HepG2 (cell line): ENCODE data around the gene ALDOA. TPM values are rescaled to one million over a fixed set of nuclear protein-coding genes. Genes with fewer than 3 reads are reported as not detected.

ENCODE experiments used
- FOXC1 ChIP-seq: sonication (generic); formaldehyde crosslinking; IDR thresholded peaks from 2 replicates; pipeline ENCODE4 v1.8.0; 2022; ENCODE audit warnings: mild to moderate bottlenecking, missing genetic modification reagents, borderline replicate concordance
- KMT2A ChIP-seq: sonication (generic); formaldehyde crosslinking; IDR thresholded peaks from 2 replicates; pipeline ENCODE4 v1.4.0; 2020; ENCODE audit warnings: missing genetic modification reagents
- MTF1 ChIP-seq: sonication (generic); formaldehyde crosslinking; IDR thresholded peaks from 2 replicates; pipeline ENCODE4 v1.5.0; 2020; ENCODE audit warnings: missing genetic modification reagents
- NONO ChIP-seq, 2 experiments: fragments of 450-650 bp in 1 of 2; sonication (generic) in 1 of 2; formaldehyde crosslinking in 1 of 2; IDR thresholded peaks in 1 of 2; conservative IDR thresholded peaks in 1 of 2; 2 replicates each; pipeline versions ENCODE4 v1.6.1 to v1.8.0; 2017 to 2022; ENCODE audit warnings: mild to moderate bottlenecking in 1 of 2, missing genetic modification reagents in 1 of 2, moderate library complexity in 1 of 2
- NR3C1 ChIP-seq: sonication (generic); formaldehyde crosslinking; IDR thresholded peaks from 2 replicates; pipeline ENCODE4 v1.4.0; 2020; ENCODE audit warnings: missing genetic modification reagents
- NRL ChIP-seq: sonication (generic); formaldehyde crosslinking; IDR thresholded peaks from 2 replicates; pipeline ENCODE4 v1.5.0; 2020; ENCODE audit warnings: missing genetic modification reagents, mild to moderate bottlenecking, moderate library complexity, borderline replicate concordance
- PAWR ChIP-seq: sonication (generic); formaldehyde crosslinking; IDR thresholded peaks from 2 replicates; pipeline ENCODE4 v1.4.0; 2020; ENCODE audit warnings: missing genetic modification reagents, mild to moderate bottlenecking, borderline replicate concordance
- PLRG1 ChIP-seq: fragments of 450-650 bp; conservative IDR thresholded peaks from 2 replicates; pipeline ENCODE4 v1.6.1; 2016
- ZMYM2 ChIP-seq: sonication (generic); formaldehyde crosslinking; IDR thresholded peaks from 2 replicates; pipeline ENCODE4 v1.8.0; 2022; ENCODE audit warnings: mild to moderate bottlenecking, missing genetic modification reagents
- ZNF12 ChIP-seq: sonication (generic); formaldehyde crosslinking; IDR thresholded peaks from 2 replicates; pipeline ENCODE4 v1.5.0; 2020; ENCODE audit warnings: missing genetic modification reagents
- ZNF160 ChIP-seq: sonication (generic); formaldehyde crosslinking; IDR thresholded peaks from 2 replicates; pipeline ENCODE4 v1.8.0; 2022; ENCODE audit warnings: mild to moderate bottlenecking, inconsistent platforms, missing genetic modification reagents
- ZNF296 ChIP-seq: sonication (generic); formaldehyde crosslinking; conservative IDR thresholded peaks from 2 replicates; pipeline ENCODE4 v1.5.0; 2020; ENCODE audit warnings: mild to moderate bottlenecking, missing genetic modification reagents
- ZNF451 ChIP-seq: sonication (generic); formaldehyde crosslinking; IDR thresholded peaks from 2 replicates; pipeline ENCODE4 v1.5.0; 2020; ENCODE audit warnings: mild to moderate bottlenecking, missing genetic modification reagents
- ZNF510 ChIP-seq: sonication (generic); formaldehyde crosslinking; IDR thresholded peaks from 2 replicates; pipeline ENCODE4 v1.4.0; 2020; ENCODE audit warnings: low read depth, mild to moderate bottlenecking, missing genetic modification reagents
- polyA plus RNA-seq, 8 experiments: library from polyadenylated mRNA; depleted of rRNA in 3 of 8; stranded (reverse) in 7 of 8; unstranded in 1 of 8; fragments of >200 nt; fragmentation: Illumina TruSeq in 4 of 8; extraction: Trizol in 4 of 8; gene quantifications; 2 replicates each; pipeline versions ENCODE4 v1.2.1 to v1.2.3, GENCODE V29; 2011 to 2016; ENCODE audit warnings: low read depth in 4 of 8, missing spikeins in 1 of 8, mixed read lengths in 1 of 8; ENCODE audit not compliant: insufficient read depth in 1 of 8
- total RNA-seq, 5 experiments: library from RNA; depleted of rRNA; stranded (reverse); fragments of >200 nt; fragmentation: Illumina TruSeq; extraction: Trizol; gene quantifications; 2 replicates each; pipeline ENCODE4 v1.2.3, GENCODE V29; 2016; ENCODE audit warnings: low read depth in 1 of 5
- TF ChIP-seq, protein P1 (sequence below): IDR thresholded peaks from 2 replicates; pipeline ENCODE4 v1.6.1; 2016; ENCODE audit warnings: mild to moderate bottlenecking
- TF ChIP-seq, protein P2 (sequence below): fragments of 450-650 bp; IDR thresholded peaks from 2 replicates; pipeline ENCODE4 v1.6.1; 2017
- TF ChIP-seq, protein P3 (sequence below): sonication (generic); formaldehyde crosslinking; IDR thresholded peaks from 2 replicates; pipeline ENCODE4 v1.5.0; 2020; ENCODE audit warnings: missing genetic modification reagents, mild to moderate bottlenecking, borderline replicate concordance
- TF ChIP-seq, protein P4 (sequence below): sonication (generic); formaldehyde crosslinking; conservative IDR thresholded peaks from 2 replicates; pipeline ENCODE4 v1.4.0; 2020; ENCODE audit warnings: missing genetic modification reagents
- TF ChIP-seq, protein P5 (sequence below): sonication (generic); formaldehyde crosslinking; IDR thresholded peaks from 2 replicates; pipeline ENCODE4 v1.5.0; 2020; ENCODE audit warnings: mild to moderate bottlenecking, missing genetic modification reagents, borderline replicate concordance

ALDOA gene
- total and polyA plus RNA-seq, 2 of the 13 experiments (the other 11 are each of a cell fraction or from before 2014, with no cell fraction given): 925 to 1,884 TPM

DNA sequence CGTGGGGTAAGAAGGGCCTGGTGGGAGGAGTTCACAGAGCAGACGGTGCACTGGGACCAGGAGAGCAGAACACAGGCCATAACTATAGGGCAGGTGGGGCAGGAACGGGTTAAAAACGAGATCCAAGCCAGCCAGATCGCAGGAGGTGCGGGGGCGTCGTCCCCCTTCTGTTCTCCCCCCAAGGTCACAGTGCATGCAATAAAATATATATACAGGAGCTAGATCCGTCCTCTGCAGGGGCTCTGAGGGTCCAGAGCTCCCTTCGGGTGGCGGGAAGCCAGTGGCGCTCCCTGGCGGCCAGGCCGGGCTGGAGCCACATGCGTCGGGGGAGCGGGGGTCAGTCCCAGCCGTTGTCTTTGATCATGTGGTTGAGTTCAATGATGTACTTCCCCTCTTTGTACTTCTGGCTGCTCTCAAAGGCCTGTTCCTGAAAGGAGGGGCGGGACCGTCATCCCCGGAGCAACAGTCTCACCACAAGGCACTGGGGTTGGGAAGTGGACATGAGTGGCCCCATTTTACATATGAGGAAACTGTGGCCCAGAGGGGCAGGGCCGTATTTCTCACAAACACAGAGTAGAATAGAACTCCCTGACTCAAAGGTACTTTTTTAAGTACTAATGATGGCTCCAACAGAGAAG is 26.9 kb downstream of the ALDOA start (continued):
- TF ChIP-seq, protein P1, sequence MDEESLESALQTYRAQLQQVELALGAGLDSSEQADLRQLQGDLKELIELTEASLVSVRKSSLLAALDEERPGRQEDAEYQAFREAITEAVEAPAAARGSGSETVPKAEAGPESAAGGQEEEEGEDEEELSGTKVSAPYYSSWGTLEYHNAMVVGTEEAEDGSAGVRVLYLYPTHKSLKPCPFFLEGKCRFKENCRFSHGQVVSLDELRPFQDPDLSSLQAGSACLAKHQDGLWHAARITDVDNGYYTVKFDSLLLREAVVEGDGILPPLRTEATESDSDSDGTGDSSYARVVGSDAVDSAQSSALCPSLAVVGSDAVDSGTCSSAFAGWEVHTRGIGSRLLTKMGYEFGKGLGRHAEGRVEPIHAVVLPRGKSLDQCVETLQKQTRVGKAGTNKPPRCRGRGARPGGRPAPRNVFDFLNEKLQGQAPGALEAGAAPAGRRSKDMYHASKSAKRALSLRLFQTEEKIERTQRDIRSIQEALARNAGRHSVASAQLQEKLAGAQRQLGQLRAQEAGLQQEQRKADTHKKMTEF: peak; percentile 50; the same call in 1 of the 2 replicates
- no peak; the same call in 1 of the 2 replicates for TF ChIP-seq ZNF12 (CRISPR knock-in tag)
- TF ChIP-seq, protein P2, sequence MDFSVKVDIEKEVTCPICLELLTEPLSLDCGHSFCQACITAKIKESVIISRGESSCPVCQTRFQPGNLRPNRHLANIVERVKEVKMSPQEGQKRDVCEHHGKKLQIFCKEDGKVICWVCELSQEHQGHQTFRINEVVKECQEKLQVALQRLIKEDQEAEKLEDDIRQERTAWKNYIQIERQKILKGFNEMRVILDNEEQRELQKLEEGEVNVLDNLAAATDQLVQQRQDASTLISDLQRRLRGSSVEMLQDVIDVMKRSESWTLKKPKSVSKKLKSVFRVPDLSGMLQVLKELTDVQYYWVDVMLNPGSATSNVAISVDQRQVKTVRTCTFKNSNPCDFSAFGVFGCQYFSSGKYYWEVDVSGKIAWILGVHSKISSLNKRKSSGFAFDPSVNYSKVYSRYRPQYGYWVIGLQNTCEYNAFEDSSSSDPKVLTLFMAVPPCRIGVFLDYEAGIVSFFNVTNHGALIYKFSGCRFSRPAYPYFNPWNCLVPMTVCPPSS: no peak
- TF ChIP-seq NRL: peak; percentile 62
- TF ChIP-seq NR3C1: no peak
- TF ChIP-seq ZNF451 (CRISPR knock-in tag): no peak
- TF ChIP-seq PAWR (CRISPR knock-in tag): no peak
- TF ChIP-seq PLRG1: no peak
- no peak; the same call in 1 of the 2 replicates for TF ChIP-seq FOXC1 (CRISPR knock-in tag)
- no peak for TF ChIP-seq ZNF160
- TF ChIP-seq NONO (IDR thresholded peaks at IDR 0.05): no peak
- TF ChIP-seq NONO (CRISPR knock-in tag; conservative IDR thresholded peaks at IDR 0.05): peak; percentile 44; the same call in 1 of the 2 replicates
- TF ChIP-seq, protein P3, sequence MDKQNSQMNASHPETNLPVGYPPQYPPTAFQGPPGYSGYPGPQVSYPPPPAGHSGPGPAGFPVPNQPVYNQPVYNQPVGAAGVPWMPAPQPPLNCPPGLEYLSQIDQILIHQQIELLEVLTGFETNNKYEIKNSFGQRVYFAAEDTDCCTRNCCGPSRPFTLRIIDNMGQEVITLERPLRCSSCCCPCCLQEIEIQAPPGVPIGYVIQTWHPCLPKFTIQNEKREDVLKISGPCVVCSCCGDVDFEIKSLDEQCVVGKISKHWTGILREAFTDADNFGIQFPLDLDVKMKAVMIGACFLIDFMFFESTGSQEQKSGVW (CRISPR knock-in tag): peak; percentile 65; the same call in 1 of the 2 replicates
- peak; percentile 72 for TF ChIP-seq ZNF510 (CRISPR knock-in tag)
- peak; percentile 95 for TF ChIP-seq ZMYM2 (CRISPR knock-in tag)
- no peak for TF ChIP-seq KMT2A
- TF ChIP-seq ZNF296: peak; percentile 67; the same call in 1 of the 2 replicates
- TF ChIP-seq MTF1: no peak
- TF ChIP-seq, protein P4, sequence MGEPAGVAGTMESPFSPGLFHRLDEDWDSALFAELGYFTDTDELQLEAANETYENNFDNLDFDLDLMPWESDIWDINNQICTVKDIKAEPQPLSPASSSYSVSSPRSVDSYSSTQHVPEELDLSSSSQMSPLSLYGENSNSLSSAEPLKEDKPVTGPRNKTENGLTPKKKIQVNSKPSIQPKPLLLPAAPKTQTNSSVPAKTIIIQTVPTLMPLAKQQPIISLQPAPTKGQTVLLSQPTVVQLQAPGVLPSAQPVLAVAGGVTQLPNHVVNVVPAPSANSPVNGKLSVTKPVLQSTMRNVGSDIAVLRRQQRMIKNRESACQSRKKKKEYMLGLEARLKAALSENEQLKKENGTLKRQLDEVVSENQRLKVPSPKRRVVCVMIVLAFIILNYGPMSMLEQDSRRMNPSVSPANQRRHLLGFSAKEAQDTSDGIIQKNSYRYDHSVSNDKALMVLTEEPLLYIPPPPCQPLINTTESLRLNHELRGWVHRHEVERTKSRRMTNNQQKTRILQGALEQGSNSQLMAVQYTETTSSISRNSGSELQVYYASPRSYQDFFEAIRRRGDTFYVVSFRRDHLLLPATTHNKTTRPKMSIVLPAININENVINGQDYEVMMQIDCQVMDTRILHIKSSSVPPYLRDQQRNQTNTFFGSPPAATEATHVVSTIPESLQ (CRISPR knock-in tag): no peak
- TF ChIP-seq, protein P5, sequence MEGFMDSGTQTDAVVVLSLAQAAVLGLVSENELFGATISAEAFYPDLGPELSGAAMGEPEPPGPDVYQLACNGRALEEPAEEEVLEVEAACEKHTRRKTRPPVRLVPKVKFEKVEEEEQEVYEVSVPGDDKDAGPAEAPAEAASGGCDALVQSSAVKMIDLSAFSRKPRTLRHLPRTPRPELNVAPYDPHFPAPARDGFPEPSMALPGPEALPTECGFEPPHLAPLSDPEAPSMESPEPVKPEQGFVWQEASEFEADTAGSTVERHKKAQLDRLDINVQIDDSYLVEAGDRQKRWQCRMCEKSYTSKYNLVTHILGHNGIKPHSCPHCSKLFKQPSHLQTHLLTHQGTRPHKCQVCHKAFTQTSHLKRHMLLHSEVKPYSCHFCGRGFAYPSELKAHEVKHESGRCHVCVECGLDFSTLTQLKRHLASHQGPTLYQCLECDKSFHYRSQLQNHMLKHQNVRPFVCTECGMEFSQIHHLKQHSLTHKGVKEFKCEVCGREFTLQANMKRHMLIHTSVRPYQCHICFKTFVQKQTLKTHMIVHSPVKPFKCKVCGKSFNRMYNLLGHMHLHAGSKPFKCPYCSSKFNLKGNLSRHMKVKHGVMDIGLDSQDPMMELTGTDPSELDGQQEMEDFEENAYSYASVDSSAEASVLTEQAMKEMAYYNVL (CRISPR knock-in tag): 0 out of 2 replicates have a peak, but pooled peaks have one; percentile 41
